Measurements from ENCODE around the gene OR4Q2.
"Not testable (repeated sequence)": the region's sequence is repeated elsewhere in the genome, so short reads cannot be mapped to it uniquely, and the experiment has no call there.

The OR4Q2 gene

GRCh38 chr14:20001863-20002262 lies at the start of gene OR4Q2:
Gene OR4Q2, plus strand, starts transcription at chr14:20002163.
- H3K4me3 ChIP-seq (ENCODE audit: low read depth, low read length): no peak within 1 kb of the TSS

GRCh38 chr14:19969735-19970134 lies 32.2 kb upstream of the OR4Q2 start:
- H3K4me3 ChIP-seq (ENCODE audit: low read depth, low read length): not testable (repeated sequence)

GRCh38 chr14:19974844-19975243 lies 27.1 kb upstream of the OR4Q2 start:
- H3K4me3 ChIP-seq (ENCODE audit: low read depth, low read length): no peak overlapping the region

- H3K4me3 ChIP-seq (ENCODE audit: low read depth, low read length): no peak within 1 kb of the TSS
These were observed 26.7 kb upstream of the OR4Q2 start, which contains the start of gene OR4K15 for GRCh38 chr14:19975291-19975690. Gene OR4K15, plus strand, starts transcription at chr14:19975591. Its CDS starts 0 bp downstream, at chr14:19975591.

- no peak overlapping the region for H3K4me3 ChIP-seq (ENCODE audit: low read depth, low read length)
These were observed 8.5 kb upstream of the OR4Q2 start for GRCh38 chr14:19993438-19993837.

- no peak overlapping the region for H3K4me3 ChIP-seq (ENCODE audit: low read depth, low read length)
These were observed 356 bp downstream of the OR4Q2 start for GRCh38 chr14:20002319-20002718.

- H3K4me3 ChIP-seq (ENCODE audit: low read depth, low read length): no peak overlapping the region
These were observed 6.2 kb downstream of the OR4Q2 start for GRCh38 chr14:20008156-20008555.

- no peak within 1 kb of the TSS for H3K4me3 ChIP-seq (ENCODE audit: low read depth, low read length)
These were observed 17.4 kb downstream of the OR4Q2 start, which contains the start of gene OR4K14 for GRCh38 chr14:20019257-20019865. Gene OR4K14, minus strand, starts transcription at chr14:20019307. Its CDS starts 4,114 bp downstream, at chr14:20015193.

GRCh38 chr14:20031058-20031457 lies 29.1 kb downstream of the OR4Q2 start:
- no peak overlapping the region for H3K4me3 ChIP-seq (ENCODE audit: low read depth, low read length)

- no peak overlapping the region for H3K4me3 ChIP-seq (ENCODE audit: low read depth, low read length)
These were observed 33.5 kb downstream of the OR4Q2 start for GRCh38 chr14:20035449-20035848.

GRCh38 chr14:20035938-20036337 lies 34.0 kb downstream of the OR4Q2 start, which contains the start of gene OR4K13:
Gene OR4K13, minus strand, starts transcription at chr14:20036038. Its CDS starts 1,280 bp downstream, at chr14:20034758.
- H3K4me3 ChIP-seq (ENCODE audit: low read depth, low read length): no peak within 1 kb of the TSS

- H3K4me3 ChIP-seq (ENCODE audit: low read depth, low read length): no peak overlapping the region
These were observed 42.3 kb downstream of the OR4Q2 start for GRCh38 chr14:20044243-20044642.

GRCh38 chr14:20048202-20048601 lies 46.2 kb downstream of the OR4Q2 start:
- H3K4me3 ChIP-seq (ENCODE audit: low read depth, low read length): no peak overlapping the region
